Tibial artery (tissue), 4 donors: ENCODE data around the gene MUTYH.
A peak's percentile ranks its signal among the peaks of the same experiment; 100 is the strongest.

Experiments
- DNase-seq, 2 donors: peaks; one replicate each; pipeline ENCODE4 v3.0.0-alpha.2; 2019
- H3K27ac ChIP-seq, 2 donors: fragments of 200-600 bp; sonication (generic) in 1 of 2; 1 replicate in 1 of 2; 2 replicates in 1 of 2; pipeline ENCODE4 v1.5.1; 2018 to 2019; ENCODE audit warnings: mild to moderate bottlenecking in 1 of 2
- H3K27me3 ChIP-seq, 2 donors: fragments of 200-600 bp; sonication (generic) in 1 of 2; one replicate each; pipeline versions ENCODE4 v1.5.1 to v1.6.0; 2016 to 2019
- H3K36me3 ChIP-seq, 3 donors: fragments of 200-600 bp; sonication (generic) in 2 of 3; one replicate each; pipeline ENCODE4 v1.5.1; 2016 to 2019; ENCODE audit warnings: mild to moderate bottlenecking in 2 of 3
- H3K4me1 ChIP-seq, 4 donors: fragments of 200-600 bp; sonication (generic) in 2 of 4; 1 replicate in 3 of 4; 2 replicates in 1 of 4; pipeline ENCODE4 v1.5.1; 2016 to 2019
- H3K4me3 ChIP-seq, 2 donors: fragments of 200-600 bp; sonication (generic) in 1 of 2; 1 replicate in 1 of 2; 2 replicates in 1 of 2; pipeline ENCODE4 v1.5.1; 2018 to 2019; ENCODE audit warnings: mild to moderate bottlenecking in 2 of 2
- H3K9me3 ChIP-seq, 3 donors: fragments of 200-600 bp; sonication (generic) in 1 of 3; one replicate each; pipeline ENCODE4 v1.5.1; 2016 to 2019
- CTCF ChIP-seq, 2 experiments: fragments of 200-600 bp in 1 of 2; fragments of 450-650 bp in 1 of 2; IDR thresholded peaks; one replicate each; pipeline ENCODE4 v1.5.1; 2017 to 2019; ENCODE audit warnings: antibody characterized with exemption in 2 of 2, mild to moderate bottlenecking in 1 of 2, moderate library complexity in 1 of 2
- intact Hi-C: fragments of 100-400 bp; cut with DNase I; formaldehyde crosslinking; loops from one replicate; pipeline ENCODE4 v1.15.0; 2023; ENCODE audit warnings: low total_unique reads

MUTYH gene

GRCh38 chr1:45344499-45344898 lies 4.3 kb upstream of the MUTYH start:
- no peak for DNase-seq
- intact Hi-C loops = loop anchor here (10.0 kb wide), 1 partner anchor 220 kb away; no protein-coding TSS in a partner anchor

GRCh38 chr1:45340816-45341466 lies 701 bp upstream of the MUTYH start:
- no peak for DNase-seq
- Histone ChIP-seq H3K4me1 (peaks cover 0 to 28% (median 24%) of the 10 kb centered on the region in 4 donors), H3K27me3 (no peaks in the 10 kb centered on the region), H3K4me3 (peak overlapping the region; percentile 79 to 82), H3K9me3 (no peaks in the 10 kb centered on the region), H3K36me3 (peaks cover 35 to 42% (median 42%) of the 10 kb centered on the region in 3 donors), H3K27ac (peak overlapping the region; percentile 96)
- intact Hi-C loops = loop anchor here (10.0 kb wide), 1 partner anchor 224 kb away; no protein-coding TSS in a partner anchor
- no peak for TF ChIP-seq CTCF (IDR thresholded peaks at IDR 0.05)

More at GRCh38 chr1:45344499-45344898, 4.3 kb upstream of the MUTYH start:
- no peak for TF ChIP-seq CTCF (IDR thresholded peaks at IDR 0.05)
- Histone ChIP-seq H3K27ac (no peak overlapping the region), H3K36me3 (peaks cover 35 to 51% (median 42%) of the 10 kb centered on the region in 3 donors), H3K27me3 (no peaks in the 10 kb centered on the region), H3K4me1 (peaks cover 0 to 40% (median 33%) of the 10 kb centered on the region in 4 donors), H3K9me3 (no peaks in the 10 kb centered on the region), H3K4me3 (no peak overlapping the region)

GRCh38 chr1:45337630-45338325 lies 2.5 kb downstream of the MUTYH start:
- no peak for DNase-seq

GRCh38 chr1:45335855-45336324 lies 4.3 kb downstream of the MUTYH start:
- H3K27ac ChIP-seq = no peak overlapping the region
- peaks cover 36 to 38% (median 38%) of the 10 kb centered on the region in 3 donors for H3K36me3 ChIP-seq
- H3K9me3 ChIP-seq = no peaks in the 10 kb centered on the region
- H3K4me3 ChIP-seq = no peak overlapping the region
- no peak for TF ChIP-seq CTCF (IDR thresholded peaks at IDR 0.05)
- no peak for DNase-seq
- H3K4me1 ChIP-seq = peaks cover 0 to 14% (median 11%) of the 10 kb centered on the region in 4 donors
- no peaks in the 10 kb centered on the region for H3K27me3 ChIP-seq
- intact Hi-C loops = no loop called here

More at GRCh38 chr1:45337630-45338325, 2.5 kb downstream of the MUTYH start:
- TF ChIP-seq CTCF (IDR thresholded peaks at IDR 0.05) = no peak
- intact Hi-C loops = no loop called here
- H3K9me3 ChIP-seq = no peaks in the 10 kb centered on the region
- H3K27ac ChIP-seq = no peak overlapping the region
- H3K4me3 ChIP-seq = no peak overlapping the region
- H3K36me3 ChIP-seq = peaks cover 27 to 31% (median 28%) of the 10 kb centered on the region in 3 donors
- no peaks in the 10 kb centered on the region for H3K27me3 ChIP-seq
- H3K4me1 ChIP-seq = peaks cover 0 to 28% (median 23%) of the 10 kb centered on the region in 4 donors

- DNase-seq = peak in 1 of 2 donors; percentile 52
- no peak overlapping the region for H3K27ac ChIP-seq
- no peak for TF ChIP-seq CTCF (IDR thresholded peaks at IDR 0.05)
- intact Hi-C loops = no loop called here
- H3K36me3 ChIP-seq = peaks cover 44 to 52% (median 49%) of the 10 kb centered on the region in 3 donors
- H3K27me3 ChIP-seq = no peaks in the 10 kb centered on the region
- H3K4me3 ChIP-seq = no peak overlapping the region
- H3K9me3 ChIP-seq = no peaks in the 10 kb centered on the region
- peaks cover 0 to 9% (median 7%) of the 10 kb centered on the region in 4 donors for H3K4me1 ChIP-seq
These were observed 5.7 kb downstream of the MUTYH start for GRCh38 chr1:45334308-45335245.
